GM13977 (cell line): ENCODE data around the gene PROM2.

Experiments
- DNase-seq: peaks from one replicate; pipeline ENCODE4 v3.0.0; 2012; ENCODE audit warnings: low spot score
- in situ Hi-C: fragments of 300-500 bp; cut with MboI; formaldehyde crosslinking; loops from one replicate; pipeline ENCODE4 v1.12.0; 2022; ENCODE audit warnings: low sequenced_read_pairs, low pct_unique_long_range_greater_than_20kb, mixed read lengths, inconsistent platforms; ENCODE audit not compliant: unreplicated experiment
- TF ChIP-seq, protein P1 (sequence below): IDR thresholded peaks from 2 replicates; pipeline ENCODE4 v1.5.1; 2012; ENCODE audit warnings: mild to moderate bottlenecking, control low read depth; ENCODE audit not compliant: insufficient read depth; ENCODE audit errors: extremely low read depth, missing control alignments

The PROM2 gene, protein sequence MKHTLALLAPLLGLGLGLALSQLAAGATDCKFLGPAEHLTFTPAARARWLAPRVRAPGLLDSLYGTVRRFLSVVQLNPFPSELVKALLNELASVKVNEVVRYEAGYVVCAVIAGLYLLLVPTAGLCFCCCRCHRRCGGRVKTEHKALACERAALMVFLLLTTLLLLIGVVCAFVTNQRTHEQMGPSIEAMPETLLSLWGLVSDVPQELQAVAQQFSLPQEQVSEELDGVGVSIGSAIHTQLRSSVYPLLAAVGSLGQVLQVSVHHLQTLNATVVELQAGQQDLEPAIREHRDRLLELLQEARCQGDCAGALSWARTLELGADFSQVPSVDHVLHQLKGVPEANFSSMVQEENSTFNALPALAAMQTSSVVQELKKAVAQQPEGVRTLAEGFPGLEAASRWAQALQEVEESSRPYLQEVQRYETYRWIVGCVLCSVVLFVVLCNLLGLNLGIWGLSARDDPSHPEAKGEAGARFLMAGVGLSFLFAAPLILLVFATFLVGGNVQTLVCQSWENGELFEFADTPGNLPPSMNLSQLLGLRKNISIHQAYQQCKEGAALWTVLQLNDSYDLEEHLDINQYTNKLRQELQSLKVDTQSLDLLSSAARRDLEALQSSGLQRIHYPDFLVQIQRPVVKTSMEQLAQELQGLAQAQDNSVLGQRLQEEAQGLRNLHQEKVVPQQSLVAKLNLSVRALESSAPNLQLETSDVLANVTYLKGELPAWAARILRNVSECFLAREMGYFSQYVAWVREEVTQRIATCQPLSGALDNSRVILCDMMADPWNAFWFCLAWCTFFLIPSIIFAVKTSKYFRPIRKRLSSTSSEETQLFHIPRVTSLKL

DNA sequence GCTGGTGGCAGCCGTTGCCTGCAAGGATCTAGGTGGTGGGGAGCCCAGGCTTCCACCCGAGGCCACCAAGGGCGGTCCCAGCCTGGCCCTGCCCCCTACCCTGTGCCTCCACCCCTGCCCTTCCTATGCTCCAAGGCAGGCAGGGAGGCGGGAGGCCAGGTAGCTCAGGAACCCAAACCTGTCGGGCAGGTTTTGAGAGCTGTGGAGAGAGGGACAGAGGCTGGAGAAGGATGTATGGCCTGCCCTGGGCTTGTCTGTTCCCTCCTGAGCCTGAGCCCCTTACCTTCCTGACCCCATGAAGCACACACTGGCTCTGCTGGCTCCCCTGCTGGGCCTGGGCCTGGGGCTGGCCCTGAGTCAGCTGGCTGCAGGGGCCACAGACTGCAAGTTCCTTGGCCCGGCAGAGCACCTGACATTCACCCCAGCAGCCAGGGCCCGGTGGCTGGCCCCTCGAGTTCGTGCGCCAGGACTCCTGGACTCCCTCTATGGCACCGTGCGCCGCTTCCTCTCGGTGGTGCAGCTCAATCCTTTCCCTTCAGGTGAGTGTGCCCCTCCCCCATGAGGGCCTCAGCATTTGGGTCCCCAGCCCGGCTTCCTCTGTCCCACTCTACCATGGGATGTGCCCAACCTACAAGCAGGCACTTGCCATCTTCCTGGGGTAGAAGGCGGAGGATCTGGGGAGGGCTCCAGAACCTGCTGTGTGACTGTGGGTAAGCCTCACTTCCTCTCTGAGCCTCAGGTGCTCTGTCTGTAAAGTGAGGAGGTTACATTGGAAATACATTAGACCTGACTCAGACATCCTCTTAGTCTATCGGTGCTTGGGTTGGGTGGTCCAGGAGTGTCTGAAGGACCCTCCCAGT lies at the start of gene PROM2:
TSS of gene PROM2 (plus strand) at position 159 of the 860 bp plus-strand sequence. CDS start at position 296, 137 bp downstream.
- DNase-seq: no peak
- in situ Hi-C loops: no loop called here
- TF ChIP-seq, protein P1, sequence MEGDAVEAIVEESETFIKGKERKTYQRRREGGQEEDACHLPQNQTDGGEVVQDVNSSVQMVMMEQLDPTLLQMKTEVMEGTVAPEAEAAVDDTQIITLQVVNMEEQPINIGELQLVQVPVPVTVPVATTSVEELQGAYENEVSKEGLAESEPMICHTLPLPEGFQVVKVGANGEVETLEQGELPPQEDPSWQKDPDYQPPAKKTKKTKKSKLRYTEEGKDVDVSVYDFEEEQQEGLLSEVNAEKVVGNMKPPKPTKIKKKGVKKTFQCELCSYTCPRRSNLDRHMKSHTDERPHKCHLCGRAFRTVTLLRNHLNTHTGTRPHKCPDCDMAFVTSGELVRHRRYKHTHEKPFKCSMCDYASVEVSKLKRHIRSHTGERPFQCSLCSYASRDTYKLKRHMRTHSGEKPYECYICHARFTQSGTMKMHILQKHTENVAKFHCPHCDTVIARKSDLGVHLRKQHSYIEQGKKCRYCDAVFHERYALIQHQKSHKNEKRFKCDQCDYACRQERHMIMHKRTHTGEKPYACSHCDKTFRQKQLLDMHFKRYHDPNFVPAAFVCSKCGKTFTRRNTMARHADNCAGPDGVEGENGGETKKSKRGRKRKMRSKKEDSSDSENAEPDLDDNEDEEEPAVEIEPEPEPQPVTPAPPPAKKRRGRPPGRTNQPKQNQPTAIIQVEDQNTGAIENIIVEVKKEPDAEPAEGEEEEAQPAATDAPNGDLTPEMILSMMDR: no peak

DNA sequence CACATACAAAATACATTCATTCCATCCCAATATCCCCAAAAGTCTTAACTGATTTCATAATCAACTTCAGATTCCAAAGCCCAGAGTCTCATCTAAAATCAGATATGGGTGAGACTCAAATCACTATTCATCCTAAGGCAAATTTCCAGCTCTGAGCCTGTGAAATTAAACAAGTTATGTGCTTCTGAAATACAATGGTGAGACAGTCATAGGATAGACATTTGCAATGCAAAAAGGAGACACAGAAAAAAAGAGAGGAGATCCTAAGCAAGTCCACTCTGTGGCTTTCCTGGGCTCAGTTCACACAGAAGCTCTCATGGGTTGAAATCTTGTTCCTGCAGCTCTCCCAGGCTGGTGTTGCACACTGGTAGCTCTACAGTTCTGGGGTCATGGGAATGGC lies 48.6 kb upstream of the PROM2 start:
- in situ Hi-C loops: no loop called here
- DNase-seq: no peak
- TF ChIP-seq, protein P1: no peak

DNA sequence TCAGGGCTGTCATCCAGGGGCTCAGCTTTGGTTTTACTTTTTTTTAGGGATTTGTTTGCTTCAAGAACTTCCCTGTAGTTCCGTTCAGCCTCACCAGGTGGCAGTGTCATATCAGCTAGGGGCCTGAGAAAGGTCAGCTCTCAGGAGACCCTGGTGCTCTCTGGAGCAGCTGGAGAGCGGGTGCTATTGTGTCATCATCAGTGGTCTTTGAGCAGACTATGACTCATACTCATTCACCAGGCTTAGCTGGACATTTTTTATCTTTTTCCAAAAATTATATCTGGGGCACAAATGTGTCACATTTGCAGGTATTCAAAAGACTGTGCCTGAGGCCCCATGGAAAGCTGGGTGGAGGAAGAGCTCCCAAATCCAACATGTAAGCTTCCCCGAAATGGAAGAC lies 42.5 kb upstream of the PROM2 start:
- peak; percentile 59 for DNase-seq
- in situ Hi-C loops: no loop called here
- TF ChIP-seq, protein P1: peak; percentile 76

DNA sequence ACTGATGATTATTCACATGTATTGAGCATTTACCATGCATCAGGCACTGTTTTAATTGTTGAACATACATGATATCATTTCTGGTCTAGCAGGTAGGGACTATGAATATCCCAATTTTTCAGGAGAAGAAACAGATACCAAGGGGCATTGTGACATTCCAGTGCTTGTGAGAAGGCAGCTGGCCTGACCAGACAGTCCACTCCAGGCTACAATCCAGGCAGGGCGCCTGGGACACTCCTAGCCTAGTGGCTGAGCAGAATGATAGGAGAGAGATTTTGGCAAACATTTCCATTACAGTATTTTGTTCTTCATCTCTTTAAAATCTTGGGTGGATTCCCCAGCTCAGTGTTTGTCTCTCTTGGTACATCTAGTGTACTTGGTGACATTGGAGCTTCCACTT lies 42.0 kb upstream of the PROM2 start:
- in situ Hi-C loops: no loop called here
- TF ChIP-seq, protein P1: no peak
- DNase-seq: no peak

DNA sequence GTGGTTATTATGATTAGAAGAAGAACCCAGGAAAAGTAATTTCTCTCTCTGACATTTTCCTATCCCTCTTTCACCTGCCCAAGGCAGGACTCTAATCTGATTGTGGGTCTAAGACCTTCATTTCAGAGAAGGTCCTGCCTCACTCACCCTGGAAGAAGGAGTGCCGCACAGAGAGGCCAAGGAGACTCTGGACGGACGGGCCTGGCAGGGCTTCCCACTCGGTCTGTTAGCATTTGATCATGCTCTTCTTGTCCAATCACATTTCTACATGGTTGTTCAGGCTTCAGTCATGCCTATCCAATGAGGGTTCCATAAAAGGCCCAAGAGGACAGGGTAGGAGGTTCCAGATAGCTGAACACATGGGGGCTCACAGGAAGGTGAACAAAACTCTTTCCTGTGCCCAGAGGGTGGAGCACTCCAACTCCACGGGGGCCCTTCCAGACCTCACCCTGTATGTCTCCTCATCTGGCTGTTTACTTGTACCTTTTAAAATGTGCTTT lies 39.9 kb upstream of the PROM2 start:
- TF ChIP-seq, protein P1: no peak
- in situ Hi-C loops: no loop called here
- DNase-seq: no peak

DNA sequence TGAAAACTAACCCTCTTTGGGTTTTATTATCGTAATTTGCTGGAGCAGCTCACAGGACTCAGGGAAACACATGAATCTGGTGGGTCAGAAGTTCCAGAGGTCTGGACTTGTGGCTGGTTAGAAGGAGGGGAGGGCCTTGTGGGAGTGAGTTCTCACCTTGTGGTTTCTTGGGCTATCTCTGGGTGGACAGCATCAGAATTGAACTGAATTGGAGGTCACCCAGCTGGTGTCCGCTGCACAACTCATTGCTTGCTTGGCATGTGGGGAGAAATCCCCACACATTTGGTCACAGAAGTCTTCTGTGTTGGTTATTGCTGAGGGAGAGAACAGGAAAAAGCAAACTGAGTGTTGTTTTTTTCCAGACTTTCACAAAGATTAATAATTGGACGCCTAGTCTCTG lies 39.4 kb upstream of the PROM2 start:
- in situ Hi-C loops: no loop called here
- no peak for DNase-seq
- TF ChIP-seq, protein P1: no peak
